C4-2B (cell line): Measurements from ENCODE around the gene PRPF4.

Experiments
- CTCF ChIP-seq: fragments of 450-650 bp; conservative IDR thresholded peaks from 2 replicates; pipeline ENCODE4 v1.5.1; 2017; ENCODE audit warnings: mild to moderate bottlenecking
- ZFX ChIP-seq: fragments of 450-650 bp; IDR thresholded peaks from 2 replicates; pipeline ENCODE4 v1.6.1; 2017

DNA sequence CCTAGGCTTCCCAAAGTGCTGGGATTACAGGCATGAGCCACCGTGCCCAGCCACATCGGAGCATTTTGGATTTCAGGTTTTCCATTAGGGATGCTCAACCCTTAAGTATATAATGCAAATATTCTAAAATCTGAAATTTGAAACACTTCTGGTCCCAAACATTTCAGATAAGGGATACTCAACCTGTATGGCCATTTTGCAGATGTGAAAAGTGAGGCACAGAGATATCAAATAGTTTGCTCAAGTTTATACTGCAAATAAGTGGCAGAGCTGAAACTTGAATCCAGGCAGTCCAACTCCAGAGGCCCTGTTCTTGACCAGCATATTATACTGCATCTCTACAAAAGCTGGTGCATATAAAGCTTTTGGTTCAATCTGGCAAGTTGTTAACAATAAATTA, 62.3 kb downstream of the PRPF4 start:
- TF ChIP-seq CTCF (no peak), ZFX (no peak)
